ENCODE results near the gene VSTM4.

GRCh38 chr10:49153115-49153514 lies 37.8 kb upstream of the VSTM4 start:
- TF ChIP-seq CTCF (IDR thresholded peaks at IDR 0.05): no peak
- TF ChIP-seq EZH2 (IDR thresholded peaks at IDR 0.05; ENCODE audit: borderline replicate concordance, insufficient read depth, low read depth, low read length, poor library complexity, severe bottlenecking): no peak

All from B cell (primary cell).